HCT116 (cell line): ENCODE measurements around the gene CREB3L1. TPM values are rescaled to one million over a fixed set of nuclear protein-coding genes. Genes with fewer than 3 reads are reported as not detected.

Source experiments
- ATAC-seq: fragments of 200-7000 bp; cut with Tn5 transposase; 2 replicates; pipeline ENCODE4 v1.9.1; 2020; ENCODE audit warnings: mild to moderate bottlenecking, moderate library complexity
- BruUV-seq: library from RNA; stranded (reverse); fragments of 400-500 nt; replicated peaks from 2 replicates; lab custom pipeline; 2021; lab: Mats Ljungman, UMichigan
- CTCF ChIA-PET: fragments of 300-600 bp; sonication (Branson Sonifier 250); formaldehyde crosslinking; loops from one replicate; lab custom pipeline; 2021; ENCODE audit warnings: antibody characterized with exemption; lab: Charles Lee
- POLR2A ChIA-PET: fragments of 300-600, 350-600 bp; sonication (Branson Sonifier 250); formaldehyde crosslinking; loops from one replicate; lab custom pipeline; 2021; ENCODE audit warnings: antibody characterized with exemption; lab: Charles Lee
- RAD21 ChIA-PET, 2 experiments: fragments of 300-600 bp; sonication (Branson Sonifier 250); formaldehyde crosslinking; loops; one replicate each; lab custom pipeline; 2023; ENCODE audit warnings: low total read pairs in 2 of 2; ENCODE audit not compliant: uncharacterized antibody in 2 of 2, unreplicated experiment in 2 of 2, low non-redundant PET in 1 of 2; lab: Charles Lee
- DNase-seq: peaks from one replicate; pipeline ENCODE4 v3.0.0-alpha.2; 2010; ENCODE audit warnings: low read depth, low spot score
- H2AFZ ChIP-seq: fragments of 200-600 bp; shearing (Covaris generic), sonication (generic); 2 replicates; pipeline ENCODE4 v1.6.1; 2017; ENCODE audit warnings: low read depth, mixed run types, mixed read lengths, antibody characterized with exemption, low read length; ENCODE audit not compliant: poor library complexity, severe bottlenecking
- H3K27ac ChIP-seq: 2 replicates; pipeline ENCODE4 v1.5.1; 2012; ENCODE audit warnings: low read depth, low read length
- H3K27me3 ChIP-seq: fragments of 200-600 bp; sonication (generic); 2 replicates; pipeline ENCODE4 v1.6.1; 2016; ENCODE audit warnings: mixed run types, low read length, mixed read lengths; ENCODE audit not compliant: insufficient read depth
- H3K36me3 ChIP-seq, 2 experiments: fragments of 200-500 bp in 1 of 2; fragments of 200-600 bp in 1 of 2; sonication (Bioruptor generic) in 1 of 2; sonication (generic) in 1 of 2; 2 replicates each; pipeline versions ENCODE4 v1.5.1 to v1.6.1; 2014 to 2016; ENCODE audit warnings: low read length in 2 of 2, inconsistent platforms in 1 of 2, mixed read lengths in 1 of 2, mixed run types in 1 of 2; ENCODE audit not compliant: insufficient read depth in 2 of 2, control insufficient read depth in 1 of 2
- H3K4me1 ChIP-seq, 2 experiments: fragments of 200-600 bp in 1 of 2; sonication (generic) in 1 of 2; 2 replicates each; pipeline versions ENCODE4 v1.5.1 to v1.6.1; 2012 to 2017; ENCODE audit warnings: low read length in 2 of 2, inconsistent platforms in 1 of 2, mild to moderate bottlenecking in 1 of 2, mixed read lengths in 1 of 2, mixed run types in 1 of 2, moderate library complexity in 1 of 2; ENCODE audit not compliant: insufficient read depth in 2 of 2, control insufficient read depth in 1 of 2
- H3K4me2 ChIP-seq: fragments of 200-600 bp; sonication (generic); 2 replicates; pipeline ENCODE4 v1.6.1; 2017; ENCODE audit warnings: mixed run types, low read length, mixed read lengths
- H3K4me3 ChIP-seq, 2 experiments: fragments of 200-600 bp in 1 of 2; sonication (generic) in 1 of 2; replicated peaks in 1 of 2; 2 replicates each; pipeline ENCODE4 v1.5.1; 2011 to 2016; ENCODE audit warnings: low read length in 2 of 2, control low read depth in 1 of 2, low read depth in 1 of 2, mild to moderate bottlenecking in 1 of 2, mixed read lengths in 1 of 2, mixed run types in 1 of 2
- H3K79me2 ChIP-seq: fragments of 200-600 bp; sonication (generic); 2 replicates; pipeline ENCODE4 v1.6.1; 2017; ENCODE audit warnings: mild to moderate bottlenecking, mixed run types, low read length, moderate library complexity, mixed read lengths; ENCODE audit not compliant: insufficient read depth
- H3K9ac ChIP-seq: fragments of 200-600 bp; sonication (generic); 2 replicates; pipeline ENCODE4 v1.6.1; 2016; ENCODE audit warnings: low read length, mixed read lengths
- H3K9me2 ChIP-seq: fragments of 200-600 bp; sonication (generic), shearing (Covaris generic); 2 replicates; pipeline ENCODE4 v1.6.1; 2017; ENCODE audit warnings: mixed run types, mild to moderate bottlenecking, moderate library complexity; ENCODE audit not compliant: insufficient read depth
- H3K9me3 ChIP-seq, 2 experiments: fragments of 200-500 bp in 1 of 2; fragments of 200-600 bp in 1 of 2; sonication (Bioruptor generic) in 1 of 2; sonication (generic) in 1 of 2; 2 replicates each; pipeline ENCODE4 v1.6.1; 2014 to 2017; ENCODE audit warnings: low read length in 2 of 2, mixed read lengths in 2 of 2, inconsistent platforms in 1 of 2, low read depth in 1 of 2, mild to moderate bottlenecking in 1 of 2, mixed run types in 1 of 2, moderate library complexity in 1 of 2; ENCODE audit not compliant: control insufficient read depth in 1 of 2, insufficient read depth in 1 of 2
- H4K20me1 ChIP-seq: fragments of 200-600 bp; sonication (generic), shearing (Covaris generic); 2 replicates; pipeline ENCODE4 v1.6.1; 2017; ENCODE audit warnings: mixed run types, mild to moderate bottlenecking, moderate library complexity; ENCODE audit not compliant: insufficient read depth
- CTCF ChIP-seq, 3 experiments: fragments of 200-600 bp in 1 of 3; sonication (generic) in 1 of 3; IDR thresholded peaks in 2 of 3; conservative IDR thresholded peaks in 1 of 3; 2 replicates each; pipeline ENCODE4 v1.5.1; 2012 to 2017; ENCODE audit warnings: low read depth in 2 of 3, low read length in 2 of 3, antibody characterized with exemption in 1 of 3, borderline replicate concordance in 1 of 3, control low read depth in 1 of 3, mild to moderate bottlenecking in 1 of 3, mixed read lengths in 1 of 3, mixed run types in 1 of 3, moderate library complexity in 1 of 3; ENCODE audit not compliant: insufficient read depth in 1 of 3
- EZH2phosphoT487 ChIP-seq: fragments of 200-600 bp; IDR thresholded peaks from 2 replicates; pipeline ENCODE4 v1.6.1; 2018; ENCODE audit warnings: antibody characterized with exemption, borderline replicate concordance
- FOSL1 ChIP-seq: IDR thresholded peaks from 2 replicates; pipeline ENCODE4 v1.6.1; 2012; ENCODE audit warnings: low read depth
- REST ChIP-seq: IDR thresholded peaks from 2 replicates; pipeline ENCODE4 v1.6.1; 2012; ENCODE audit warnings: low read depth
- SP1 ChIP-seq: IDR thresholded peaks from 2 replicates; pipeline ENCODE4 v1.6.1; 2012; ENCODE audit warnings: low read depth
- SRF ChIP-seq: IDR thresholded peaks from 2 replicates; pipeline ENCODE4 v1.6.1; 2012; ENCODE audit warnings: low read depth
- ZBTB33 ChIP-seq: IDR thresholded peaks from 2 replicates; pipeline ENCODE4 v1.6.1; 2011; ENCODE audit warnings: mild to moderate bottlenecking, low read length, moderate library complexity; ENCODE audit not compliant: insufficient replicate concordance; ENCODE audit errors: extremely low read depth
- intact Hi-C: fragments of 100-400 bp; cut with micrococcal nuclease; formaldehyde crosslinking; loops from 2 replicates; pipeline ENCODE4 v1.10.0; 2022
- total RNA-seq: library from RNA; stranded (reverse); gene quantifications from one replicate; pipeline ENCODE4 v1.2.1, GENCODE V29; 2021; ENCODE audit not compliant: unreplicated experiment

CREB3L1 gene
- total RNA-seq, 1 experiment from 2014 or later, result 0.37 TPM

GRCh38 chr11:46234311-46234710 lies 43.2 kb upstream of the CREB3L1 start:
- BruUV-seq, result no TSS peak
- H3K27me3 ChIP-seq, result no peaks in the 10 kb centered on the region
- ChIA-PET POLR2A (interaction anchor here (1.8 kb wide), 1 partner anchor 9 kb away, joined by 5 read pairs; no protein-coding TSS in a partner anchor), CTCF (no interaction called here), RAD21 (no interaction called here)
- no peak for ATAC-seq
- intact Hi-C loops, result no loop called here
- no peaks in the 10 kb centered on the region for H3K9me2 ChIP-seq
- no peak overlapping the region for H3K27ac ChIP-seq
- H4K20me1 ChIP-seq, result no peaks in the 10 kb centered on the region
- no peaks in the 10 kb centered on the region for H3K9me3 ChIP-seq
- peaks cover 18 to 34% of the 10 kb centered on the region in 2 experiments for H3K4me1 ChIP-seq
- no peak overlapping the region for H3K4me2 ChIP-seq
- no peak overlapping the region for H3K9ac ChIP-seq
- no peak overlapping the region for H3K4me3 ChIP-seq
- TF ChIP-seq ZBTB33 (no peak), CTCF (IDR thresholded peaks at IDR 0.05 in 2 of 3, conservative IDR thresholded peaks at IDR 0.05 in 1 of 3; ENCODE audit: borderline replicate concordance in 1 of 3, insufficient read depth in 1 of 3, low read depth in 2 of 3, low read length in 2 of 3) (no peak), REST (no peak), SP1 (no peak), SRF (no peak), EZH2phosphoT487 (no peak), FOSL1 (no peak)
- TF ChIP-seq, all 23 proteins: peak for 0
- Histone ChIP-seq H2AFZ (no peak overlapping the region), H3K79me2 (no peaks in the 10 kb centered on the region), H3K36me3 (no peaks in the 10 kb centered on the region)
- DNase-seq, result no peak
